DLD1 (cell line): ENCODE data around the gene RAD51B.

Experiments used
- in situ Hi-C: cut with HindIII; loops from 2 replicates; pipeline ENCODE4 v1.10.0; 2017; ENCODE audit warnings: low sequenced_read_pairs

Gene RAD51B

DNA sequence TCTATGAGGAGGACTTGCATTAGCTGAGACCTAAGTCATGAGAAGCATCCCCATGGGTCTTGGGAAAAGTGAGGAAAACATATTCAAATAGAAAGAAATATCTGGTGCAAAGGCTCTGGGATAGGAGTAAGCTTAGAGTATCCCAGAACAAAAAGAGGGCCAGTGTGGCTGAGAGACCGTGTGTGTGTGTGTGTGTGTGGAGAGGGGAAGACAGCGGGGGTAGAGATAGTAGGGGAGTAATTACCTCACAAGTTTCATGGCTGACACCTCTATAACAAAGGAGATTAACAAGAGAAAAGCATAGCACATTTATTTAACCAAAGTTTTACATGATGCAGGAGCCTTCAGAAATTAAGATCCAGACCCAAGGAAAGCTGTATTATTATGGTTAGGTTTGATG lies 440.5 kb downstream of the RAD51B start:
- in situ Hi-C loops = no loop called here

DNA sequence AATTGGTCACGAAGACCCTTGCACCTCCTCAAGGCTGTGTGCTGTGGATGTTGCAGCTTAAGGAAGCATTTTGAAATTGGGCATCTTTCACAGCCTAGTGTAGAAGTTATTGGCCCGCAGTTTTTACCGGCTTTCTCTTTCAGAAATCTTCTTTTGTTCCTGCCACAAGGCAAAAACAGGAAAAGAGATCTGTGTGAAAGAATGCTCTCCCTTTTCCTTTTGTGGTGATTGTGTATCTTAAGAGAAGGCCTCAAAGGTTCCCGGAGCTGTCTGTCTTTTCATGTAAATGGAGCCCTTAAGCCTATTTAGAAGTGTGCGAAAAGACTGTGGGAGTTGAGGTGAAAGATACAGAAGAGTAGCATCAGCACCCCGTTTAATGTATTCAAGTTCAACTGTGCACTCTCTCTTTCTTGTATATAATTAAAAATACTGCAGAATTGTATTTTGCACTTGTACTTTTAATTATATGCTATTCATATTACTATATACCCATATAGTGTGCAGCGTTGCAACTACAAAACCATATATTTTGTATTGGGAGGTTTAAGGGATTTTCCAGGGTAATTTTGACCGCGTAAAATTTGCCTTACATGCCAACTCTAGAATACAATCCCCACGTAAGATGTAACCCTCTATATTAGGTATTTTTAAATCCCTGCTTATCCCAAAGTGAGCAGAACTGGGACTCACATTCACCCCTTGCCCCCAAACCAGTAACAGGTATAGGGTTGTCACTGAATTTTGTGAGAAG lies 441.7 kb downstream of the RAD51B start:
- in situ Hi-C loops = no loop called here

DNA sequence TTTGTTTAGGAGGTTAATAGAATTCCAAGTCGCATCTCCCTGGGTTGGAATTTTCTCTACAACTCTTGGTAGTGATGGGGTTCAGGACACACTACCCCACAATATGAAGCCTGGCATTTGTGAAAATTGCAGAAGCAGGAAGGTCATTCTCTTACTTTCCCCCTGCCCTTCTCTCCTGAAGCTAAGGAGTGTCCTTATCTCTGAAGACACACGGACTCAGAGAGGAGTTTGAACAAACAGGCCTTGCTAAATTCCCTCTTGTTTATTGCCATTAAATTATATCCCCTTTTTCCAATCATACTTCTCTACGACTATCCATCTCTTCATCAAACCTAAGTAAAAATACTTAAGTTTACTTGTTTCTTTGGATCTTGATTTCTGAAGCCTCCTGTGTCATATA lies 443.0 kb downstream of the RAD51B start:
- in situ Hi-C loops = no loop called here

DNA sequence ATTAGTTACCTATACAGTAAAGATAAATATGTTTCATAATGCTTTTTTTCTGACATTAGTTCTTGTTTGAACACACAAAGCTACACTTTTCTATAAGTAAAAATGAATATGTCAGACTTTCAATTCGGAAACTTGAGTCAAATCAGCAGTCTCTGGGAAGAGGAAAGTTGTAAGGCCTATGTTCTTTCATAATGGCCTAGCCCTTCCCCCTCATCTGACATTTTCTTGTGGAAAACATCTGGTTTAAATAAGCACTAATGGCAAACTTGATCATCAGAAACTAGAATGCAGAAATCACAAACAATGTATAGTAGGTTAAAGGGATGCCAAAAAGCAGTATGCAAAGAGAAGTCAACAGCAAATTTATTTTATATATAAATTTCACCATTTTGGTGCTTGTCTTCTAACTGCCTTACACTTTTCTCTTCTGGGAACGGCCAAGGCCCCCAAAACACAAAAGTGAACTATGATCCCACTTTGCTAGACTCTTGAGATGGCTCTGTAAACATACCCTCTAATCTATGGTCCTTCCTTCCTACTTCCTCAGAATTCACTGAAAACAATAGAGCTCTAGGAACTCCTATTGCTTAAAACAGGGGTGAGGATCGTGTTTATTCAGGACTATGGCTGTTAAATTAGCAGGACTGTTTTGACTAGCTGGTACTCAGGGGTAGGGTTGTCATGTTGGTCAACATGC lies 444.1 kb downstream of the RAD51B start:
- in situ Hi-C loops = no loop called here

DNA sequence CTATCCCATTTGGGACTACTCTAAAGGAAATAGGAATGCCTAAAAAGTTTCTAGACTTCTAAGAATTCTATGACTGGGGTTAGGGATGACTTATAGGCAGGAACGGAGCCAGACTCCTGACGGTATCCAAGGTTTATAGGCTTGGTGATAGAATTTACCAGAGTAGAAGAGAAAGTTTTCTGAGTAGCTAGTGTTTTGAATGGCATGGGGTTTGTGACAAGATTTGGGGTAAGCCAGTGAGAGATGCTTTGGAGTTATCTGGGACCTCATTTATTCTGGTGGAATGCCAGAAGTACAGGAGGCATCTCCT lies 444.6 kb downstream of the RAD51B start:
- in situ Hi-C loops = no loop called here

DNA sequence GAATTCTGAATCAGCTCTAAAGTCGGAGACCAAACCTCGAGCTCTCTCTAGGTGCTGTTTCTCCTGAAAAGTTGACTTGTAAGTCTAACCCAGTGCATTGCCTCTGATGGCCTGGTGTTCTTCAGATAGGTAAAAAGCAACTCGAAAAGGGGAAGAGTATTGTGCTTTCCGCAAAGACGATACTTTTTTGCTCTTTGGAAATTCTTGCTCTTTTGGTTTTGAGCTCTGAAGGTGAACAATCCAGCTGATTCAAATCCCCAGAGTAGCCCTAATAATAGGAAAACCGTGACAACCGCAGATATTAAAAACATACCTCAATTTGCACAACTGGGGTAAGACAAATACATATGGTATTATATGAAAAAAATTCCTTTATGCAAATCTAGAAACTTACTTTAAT lies 447.4 kb downstream of the RAD51B start:
- in situ Hi-C loops = no loop called here

DNA sequence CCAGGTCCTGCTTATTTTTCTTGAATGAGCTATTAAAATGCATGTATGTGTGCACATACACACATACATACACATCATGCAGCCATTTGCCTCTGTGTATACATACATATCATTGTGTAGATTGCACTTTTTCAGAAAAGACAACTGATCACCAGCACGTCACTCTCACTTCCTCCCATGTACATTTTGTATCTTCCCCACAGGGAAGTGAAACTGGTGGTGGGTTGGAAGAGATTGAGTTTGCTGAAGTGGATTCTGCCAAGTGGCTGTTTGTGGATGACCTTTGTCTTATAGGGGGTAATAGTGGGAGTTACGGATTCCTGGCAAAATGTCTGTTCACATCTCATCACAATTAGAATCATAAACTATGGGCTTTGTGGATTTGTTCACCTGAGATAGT lies 448.6 kb downstream of the RAD51B start:
- in situ Hi-C loops = no loop called here

DNA sequence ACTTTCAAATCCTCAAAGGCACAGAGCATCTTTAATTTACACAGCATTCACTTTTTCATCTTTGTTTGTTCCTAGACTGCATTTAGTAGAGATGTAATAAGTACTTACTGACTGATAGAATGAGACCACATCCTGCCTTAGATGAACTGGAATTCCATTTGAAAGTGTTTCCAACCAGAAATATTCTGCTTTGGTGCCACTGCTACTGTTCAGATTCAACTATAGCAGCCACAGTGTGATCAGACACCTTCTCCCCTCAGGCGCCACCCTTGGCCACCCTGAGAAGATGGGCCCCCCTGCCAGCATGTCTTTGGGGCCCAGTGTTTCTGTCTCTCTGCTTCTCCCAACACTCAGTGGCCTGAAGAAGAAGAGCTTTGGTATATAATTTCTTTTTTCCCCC lies 449.1 kb downstream of the RAD51B start:
- in situ Hi-C loops = no loop called here

DNA sequence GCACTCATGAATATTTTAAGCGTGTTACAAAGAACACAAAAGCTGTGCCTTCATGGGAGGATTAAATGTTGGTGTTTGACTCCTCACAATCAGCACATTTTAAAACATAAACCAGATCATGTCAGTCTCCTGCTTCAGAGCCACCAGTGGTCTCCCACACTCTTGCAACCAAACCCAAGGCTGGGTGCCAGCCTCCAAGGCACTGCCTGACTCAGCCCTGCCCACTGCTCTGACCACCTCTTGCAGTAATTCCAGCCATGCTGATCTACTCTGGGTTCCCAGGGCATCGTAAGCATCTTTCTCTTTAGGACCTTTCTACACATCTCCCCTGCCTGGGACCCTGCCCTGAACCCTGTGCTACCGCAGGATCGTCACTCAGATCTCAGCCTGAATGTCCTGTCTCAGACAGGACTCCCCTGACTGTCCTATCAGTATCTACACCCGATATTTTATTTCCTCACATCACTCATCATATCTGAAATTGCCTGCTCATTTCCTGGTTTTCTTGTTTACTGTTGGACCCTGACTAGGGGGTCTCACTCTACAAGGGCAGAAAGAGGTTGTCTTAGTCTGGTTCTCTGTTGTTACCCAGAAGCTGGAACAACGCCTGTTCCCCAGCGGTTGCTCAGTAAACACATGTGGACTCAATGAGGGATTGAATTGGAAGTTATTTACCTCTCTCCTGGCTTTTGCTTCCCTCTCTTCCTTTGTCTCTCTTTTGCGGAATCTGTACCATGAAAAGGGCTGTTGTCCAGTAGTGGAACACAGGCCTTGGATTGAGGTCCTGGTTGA lies 449.8 kb downstream of the RAD51B start:
- in situ Hi-C loops = no loop called here

DNA sequence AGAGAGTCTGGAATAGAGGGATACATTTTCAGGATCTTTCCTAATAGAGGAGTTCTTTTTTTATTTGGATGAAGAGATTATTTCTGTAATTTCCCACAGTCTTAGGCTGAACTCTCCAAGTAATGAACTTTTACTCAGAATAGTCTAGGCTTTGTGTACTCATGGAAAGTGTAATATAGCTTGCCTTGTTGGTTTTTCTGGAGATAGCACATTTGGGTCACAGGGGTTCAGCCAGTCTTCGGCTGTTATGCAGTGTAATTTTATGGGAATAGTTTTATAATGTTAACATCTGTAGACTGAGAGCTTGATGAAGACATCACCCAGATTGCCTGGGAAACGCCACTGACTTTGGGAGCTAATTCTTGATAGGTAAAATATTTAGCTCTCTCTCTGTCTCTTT lies 450.8 kb downstream of the RAD51B start:
- in situ Hi-C loops = no loop called here

DNA sequence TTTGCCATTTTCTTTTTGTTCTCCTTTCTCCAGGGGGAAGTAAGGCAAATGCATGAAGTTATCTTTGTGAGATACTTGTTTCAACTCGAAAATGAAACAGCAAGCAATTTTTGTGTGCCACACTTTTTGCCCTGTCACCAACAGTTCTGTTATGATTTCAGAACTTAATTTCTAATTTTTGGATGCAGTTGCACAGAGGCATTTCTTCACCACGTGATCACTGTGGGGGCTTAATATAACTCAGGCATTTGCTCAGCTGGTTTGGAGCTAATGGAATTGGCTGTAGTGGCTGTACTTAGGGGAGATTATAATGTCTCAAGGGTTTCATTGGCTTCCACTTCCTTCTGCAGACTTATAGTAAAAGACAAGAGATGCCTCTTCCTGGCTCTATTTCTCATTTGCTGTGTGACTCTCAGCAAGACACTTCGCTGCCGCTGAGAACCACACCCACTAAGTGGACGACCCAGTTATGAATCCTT lies 452.4 kb downstream of the RAD51B start:
- in situ Hi-C loops = no loop called here

DNA sequence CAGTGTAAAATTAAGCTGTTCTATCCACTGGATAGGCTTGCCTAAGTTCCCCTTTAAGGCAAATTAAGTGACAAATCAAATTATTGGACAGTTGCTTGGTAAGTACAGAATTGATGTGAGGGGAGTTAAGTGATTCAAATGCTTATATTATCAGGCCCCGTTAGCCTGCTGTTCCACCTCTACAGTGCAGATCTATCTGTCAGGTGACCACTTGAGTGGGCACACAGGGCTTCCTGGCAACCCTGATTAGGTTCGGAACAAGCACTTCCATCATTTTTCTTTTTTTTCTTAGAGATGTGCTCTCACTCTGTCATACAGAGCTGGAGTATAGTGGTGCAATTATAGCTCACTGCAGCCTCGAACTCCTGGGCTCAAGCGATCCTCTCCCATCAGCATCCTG lies 453.8 kb downstream of the RAD51B start:
- in situ Hi-C loops = no loop called here

DNA sequence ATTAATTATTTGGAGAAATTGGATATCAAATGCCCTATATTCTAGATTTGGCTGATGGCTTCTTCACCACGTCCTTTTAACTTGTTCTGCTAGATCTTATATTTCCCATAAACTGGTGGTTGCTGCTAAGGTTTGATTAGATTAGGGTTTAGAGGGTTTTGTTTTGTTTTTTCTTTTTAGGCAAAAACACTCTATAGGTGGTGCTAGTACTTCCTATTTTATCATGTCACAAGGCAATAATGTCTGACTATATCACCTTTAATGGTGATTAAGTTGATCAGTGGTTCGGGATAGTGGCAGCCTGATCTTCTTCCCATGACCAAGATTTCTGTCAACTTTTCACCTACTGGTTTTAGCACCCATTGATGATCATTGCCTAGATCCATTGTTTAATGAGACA lies 455.1 kb downstream of the RAD51B start:
- in situ Hi-C loops = no loop called here

DNA sequence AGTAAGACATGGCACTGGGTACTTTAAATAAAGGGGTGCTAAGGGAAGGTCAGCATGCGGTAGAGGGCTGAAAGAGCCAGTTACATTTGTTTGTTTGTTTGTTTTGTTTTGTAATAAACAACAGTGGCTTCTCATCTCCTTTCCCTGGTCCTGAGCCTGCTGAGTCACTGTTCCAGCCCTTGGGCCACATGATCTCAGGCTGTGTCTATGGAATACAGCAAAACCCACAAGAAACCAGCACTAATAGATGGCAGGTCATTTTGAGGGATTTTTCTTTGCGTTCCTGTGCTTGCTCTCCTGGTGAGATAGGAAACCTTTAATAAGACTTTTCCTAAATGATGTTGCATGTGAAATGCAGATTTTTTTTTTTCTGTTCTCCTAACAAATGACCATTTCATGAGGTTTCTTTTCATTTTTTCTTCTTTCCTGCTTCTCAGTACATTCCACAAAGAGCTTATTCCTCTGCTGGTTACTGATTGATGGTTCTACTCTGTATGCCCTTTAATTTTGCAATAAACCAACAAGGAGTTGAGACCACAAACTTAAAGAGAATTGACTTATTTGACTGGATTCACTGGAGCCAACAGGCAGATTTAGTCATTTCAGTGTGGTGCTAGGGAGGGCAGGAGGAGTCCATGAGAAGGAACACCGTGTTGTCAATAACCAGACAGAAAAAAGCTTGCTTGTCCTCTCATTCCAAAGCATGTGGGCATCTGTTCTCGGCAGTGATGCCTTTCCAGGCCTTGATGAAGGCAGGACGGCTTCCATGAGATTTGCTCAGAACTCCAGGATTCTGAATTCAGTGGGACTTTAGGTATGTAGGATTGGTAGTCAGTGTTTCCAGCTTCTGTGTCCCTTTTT lies 459.2 kb downstream of the RAD51B start:
- in situ Hi-C loops = no loop called here

DNA sequence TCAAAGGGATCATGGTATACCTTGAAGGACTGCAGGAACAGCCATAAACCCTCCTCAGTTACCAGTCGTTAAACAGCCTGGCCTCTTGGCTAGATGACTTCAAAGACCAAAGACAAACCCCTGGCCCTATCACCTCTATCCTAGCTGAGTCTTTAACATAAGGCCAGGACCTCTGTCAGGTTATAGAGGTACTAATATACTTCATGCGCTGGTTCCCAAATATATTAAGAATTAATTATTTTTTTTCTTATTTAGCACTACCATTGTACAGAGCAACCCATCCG lies 459.8 kb downstream of the RAD51B start:
- in situ Hi-C loops = no loop called here

DNA sequence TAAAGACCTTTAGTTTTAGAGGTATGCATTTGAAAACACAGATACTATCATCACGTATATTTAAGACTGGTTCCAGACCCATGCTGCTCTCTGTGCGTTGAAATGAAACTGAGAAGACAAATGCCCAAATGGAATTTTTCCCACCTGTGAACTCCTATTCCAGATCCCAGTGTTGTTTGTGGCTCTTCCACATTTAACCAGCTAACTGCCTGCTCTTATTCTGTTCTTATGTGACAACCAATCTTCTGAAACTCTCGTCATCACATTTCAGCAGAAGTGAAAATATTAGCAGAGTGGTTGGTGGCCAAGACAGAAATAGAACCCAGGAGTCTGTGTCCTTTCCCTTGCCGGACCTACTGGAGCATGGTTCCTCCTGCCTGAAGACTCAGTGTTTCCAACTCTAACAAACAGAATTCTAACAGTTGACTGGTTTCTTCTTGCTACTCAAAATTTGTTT lies 460.2 kb downstream of the RAD51B start:
- in situ Hi-C loops = no loop called here

DNA sequence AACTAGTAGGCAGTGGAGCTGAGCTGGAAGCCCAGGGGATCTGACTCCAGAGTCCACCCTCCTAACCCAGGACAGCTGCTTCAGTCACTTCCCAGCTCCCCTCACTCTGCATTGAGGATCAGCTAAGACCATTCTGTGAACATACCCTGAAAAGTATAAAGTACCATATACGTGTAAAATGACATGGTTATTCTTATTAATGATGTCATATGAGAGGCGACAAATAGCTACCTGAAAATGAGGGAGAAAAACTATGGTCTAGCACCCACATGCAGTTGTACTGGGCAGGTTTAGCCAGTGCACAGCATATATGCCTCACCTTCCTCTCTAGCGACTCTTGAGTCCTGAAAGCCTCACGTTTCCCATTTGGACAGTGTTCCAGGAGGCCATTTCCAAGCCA lies 461.9 kb downstream of the RAD51B start:
- in situ Hi-C loops = no loop called here

DNA sequence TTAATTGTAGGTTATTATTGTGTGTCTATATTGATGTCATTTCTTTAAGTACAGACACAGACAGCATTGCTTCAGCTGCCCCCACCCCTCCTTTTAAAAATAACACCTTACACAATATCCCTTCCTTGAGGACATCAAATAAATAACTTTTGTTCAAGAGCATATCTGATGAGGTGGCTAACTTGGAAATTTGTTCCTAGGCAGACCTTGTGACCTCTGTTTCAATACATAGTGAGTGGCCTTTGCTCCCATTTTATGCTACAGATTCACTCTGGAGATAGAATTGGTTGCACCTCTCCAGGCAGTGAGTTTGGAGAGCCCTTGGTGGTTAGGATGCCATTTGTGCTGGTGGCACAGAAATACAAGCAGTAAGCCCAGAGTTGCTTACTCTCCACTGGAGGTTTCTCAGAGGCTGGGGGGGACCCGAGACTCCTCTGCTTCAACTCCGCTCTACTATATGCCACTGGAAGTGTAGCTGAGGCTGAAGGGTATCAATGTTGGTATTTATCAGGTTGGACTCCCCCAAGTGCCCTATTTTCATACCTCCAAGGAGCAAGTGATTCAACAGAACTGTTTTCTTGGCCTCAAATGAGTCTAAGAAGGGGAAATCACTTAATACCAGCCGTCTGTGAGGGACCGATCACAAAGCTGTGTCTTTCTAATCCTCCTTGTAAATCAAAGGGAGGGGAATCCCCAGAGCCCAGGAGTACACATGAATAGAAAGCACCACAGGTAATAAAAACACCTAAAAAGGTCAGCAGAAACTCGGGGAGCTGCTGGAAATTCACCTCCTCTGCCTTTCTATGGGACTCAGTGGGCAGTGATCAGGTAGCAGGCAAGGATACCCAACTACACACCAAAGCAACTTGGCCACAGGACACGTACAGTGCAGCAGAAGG lies 463.1 kb downstream of the RAD51B start:
- in situ Hi-C loops = no loop called here

DNA sequence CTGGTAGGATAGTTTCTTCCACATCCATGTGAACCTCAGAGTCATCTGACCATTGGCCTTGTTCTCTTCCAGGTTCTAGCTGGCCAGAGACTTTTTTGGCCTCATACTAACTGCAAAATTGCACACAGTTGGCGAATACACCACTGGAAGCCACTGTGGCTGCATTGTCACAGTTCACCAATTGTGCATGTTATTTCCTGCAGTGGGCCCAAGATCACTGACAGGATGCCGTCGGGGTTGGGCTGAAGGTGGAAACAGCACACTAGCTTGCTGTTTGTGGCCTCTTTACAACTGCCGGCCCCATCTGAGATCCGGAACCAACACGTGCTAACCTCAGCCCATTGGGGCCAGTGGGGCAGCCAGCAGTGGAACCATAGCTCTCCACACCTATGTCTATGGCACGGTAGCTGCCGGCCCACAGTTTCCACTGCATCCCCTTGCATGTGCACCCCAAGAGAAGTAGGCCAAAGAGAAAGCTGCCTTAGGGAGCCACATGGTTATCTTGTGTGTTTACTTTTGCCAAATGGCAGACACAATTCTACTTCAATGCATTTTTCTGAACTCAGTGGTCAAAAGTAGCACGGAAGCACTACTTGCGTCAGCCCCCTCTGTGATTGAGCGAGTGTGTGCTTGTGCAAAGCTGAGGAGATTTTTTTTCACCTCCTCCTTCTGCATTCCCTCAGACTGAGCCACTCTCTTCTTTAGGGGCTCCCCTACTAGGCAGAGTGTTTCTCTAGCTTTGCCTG lies 464.0 kb downstream of the RAD51B start:
- in situ Hi-C loops = no loop called here
